OCI-LY1 (cell line): ENCODE data around the gene EXT2.

Experiments used
- CTCF ChIP-seq: fragments of 200-600 bp; sonication (generic), shearing (Covaris generic); IDR thresholded peaks from 2 replicates; pipeline ENCODE4 v1.5.1; 2017; ENCODE audit warnings: mild to moderate bottlenecking, antibody characterized with exemption, low read length, moderate library complexity, mixed read lengths
- EZH2 ChIP-seq: fragments of 200-600 bp; sonication (generic), shearing (Covaris generic); IDR thresholded peaks from 2 replicates; pipeline ENCODE4 v1.8.0; 2017; ENCODE audit warnings: borderline replicate concordance, mixed run types, mild to moderate bottlenecking, antibody characterized with exemption, low read length, moderate library complexity, mixed read lengths

- TF ChIP-seq CTCF: no peak
- TF ChIP-seq EZH2: no peak
Observed at GRCh38 chr11:44057340-44057739, 38.1 kb upstream of the EXT2 start.
